ENCODE data around the gene H2AZ1. TPM values are rescaled to one million over a fixed set of nuclear protein-coding genes. Genes with fewer than 3 reads are reported as not detected.
A peak's percentile ranks its signal among the peaks of the same experiment; 100 is the strongest.

Gene H2AZ1
- total RNA-seq (123 and 130 TPM in 2 replicates), polyA plus RNA-seq (452 and 530 TPM in 2 replicates)

GRCh38 chr4:99949999-99950912, at the start of gene H2AZ1:
Gene H2AZ1, minus strand, starts transcription at chr4:99950275. Its CDS starts 105 bp downstream, at chr4:99950170.
- H3K27ac ChIP-seq = peak within 1 kb of the TSS; percentile 96
- peaks cover 10% of the 10 kb centered on the region for H3K4me1 ChIP-seq (ENCODE audit: low read depth)
- H3K4me3 ChIP-seq = peak within 1 kb of the TSS; percentile 89
- TF ChIP-seq, protein P1, sequence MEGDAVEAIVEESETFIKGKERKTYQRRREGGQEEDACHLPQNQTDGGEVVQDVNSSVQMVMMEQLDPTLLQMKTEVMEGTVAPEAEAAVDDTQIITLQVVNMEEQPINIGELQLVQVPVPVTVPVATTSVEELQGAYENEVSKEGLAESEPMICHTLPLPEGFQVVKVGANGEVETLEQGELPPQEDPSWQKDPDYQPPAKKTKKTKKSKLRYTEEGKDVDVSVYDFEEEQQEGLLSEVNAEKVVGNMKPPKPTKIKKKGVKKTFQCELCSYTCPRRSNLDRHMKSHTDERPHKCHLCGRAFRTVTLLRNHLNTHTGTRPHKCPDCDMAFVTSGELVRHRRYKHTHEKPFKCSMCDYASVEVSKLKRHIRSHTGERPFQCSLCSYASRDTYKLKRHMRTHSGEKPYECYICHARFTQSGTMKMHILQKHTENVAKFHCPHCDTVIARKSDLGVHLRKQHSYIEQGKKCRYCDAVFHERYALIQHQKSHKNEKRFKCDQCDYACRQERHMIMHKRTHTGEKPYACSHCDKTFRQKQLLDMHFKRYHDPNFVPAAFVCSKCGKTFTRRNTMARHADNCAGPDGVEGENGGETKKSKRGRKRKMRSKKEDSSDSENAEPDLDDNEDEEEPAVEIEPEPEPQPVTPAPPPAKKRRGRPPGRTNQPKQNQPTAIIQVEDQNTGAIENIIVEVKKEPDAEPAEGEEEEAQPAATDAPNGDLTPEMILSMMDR (IDR thresholded peaks at IDR 0.05; ENCODE audit: low read depth, low read length) = no peak
- H3K9me3 ChIP-seq (ENCODE audit: low read depth) = no peaks in the 10 kb centered on the region
- H3K36me3 ChIP-seq = peaks cover 6% of the 10 kb centered on the region
- peak; percentile 100 for DNase-seq (ENCODE audit: low read depth in 1 of 2, low spot score in 1 of 2)
- no peaks in the 10 kb centered on the region for H3K27me3 ChIP-seq

DNA sequence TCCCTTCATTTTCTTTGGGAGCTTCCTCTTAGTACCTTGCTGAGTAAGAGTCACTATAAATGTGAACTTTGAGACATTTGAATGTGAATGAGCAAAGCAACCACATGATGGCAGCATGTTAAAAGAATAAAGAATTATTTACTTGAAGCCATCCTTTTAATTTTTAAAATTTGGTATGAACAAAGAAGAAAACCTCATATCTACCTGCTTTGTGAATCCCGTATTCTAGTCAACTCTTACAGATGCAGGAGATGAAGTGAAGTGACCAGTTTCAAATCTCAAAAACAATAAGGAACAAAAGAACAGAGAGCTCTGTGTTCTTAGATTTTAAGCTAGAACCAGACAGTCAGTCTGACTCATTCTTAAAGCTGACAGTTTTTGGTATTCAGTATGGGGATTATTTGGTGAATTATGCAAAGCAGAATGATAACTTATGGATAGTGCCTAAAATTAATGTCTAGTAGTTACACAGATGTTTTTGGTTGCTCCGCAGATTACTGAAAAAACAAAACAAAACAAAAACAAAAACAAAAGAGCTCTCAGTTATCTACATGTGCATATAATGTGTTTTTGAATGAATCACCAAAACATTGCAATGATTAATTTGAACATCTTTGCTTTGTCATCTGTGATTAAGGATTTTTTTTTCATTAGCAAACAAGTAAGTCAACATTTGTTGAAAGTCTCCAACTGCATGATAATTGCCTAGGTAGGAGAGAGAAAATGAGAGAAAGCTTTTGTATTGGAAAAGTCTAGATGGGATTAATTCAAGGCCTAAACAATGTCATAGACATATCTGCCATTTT, 48.2 kb upstream of the H2AZ1 start:
- no peak overlapping the region for H3K27ac ChIP-seq
- TF ChIP-seq, protein P1 (IDR thresholded peaks at IDR 0.05; ENCODE audit: low read depth, low read length) = peak; percentile 44
- H3K9me3 ChIP-seq (ENCODE audit: low read depth) = no peaks in the 10 kb centered on the region
- H3K27me3 ChIP-seq = no peaks in the 10 kb centered on the region
- DNase-seq (ENCODE audit: low read depth in 1 of 2, low spot score in 1 of 2) = peak; percentile 17 to 54
- no peaks in the 10 kb centered on the region for H3K4me1 ChIP-seq (ENCODE audit: low read depth)
- H3K4me3 ChIP-seq = no peak overlapping the region
- no peaks in the 10 kb centered on the region for H3K36me3 ChIP-seq

GRCh38 chr4:99991741-99992140, 41.7 kb upstream of the H2AZ1 start:
- H3K27me3 ChIP-seq = no peaks in the 10 kb centered on the region
- TF ChIP-seq, protein P1 (IDR thresholded peaks at IDR 0.05; ENCODE audit: low read depth, low read length) = no peak
- H3K9me3 ChIP-seq (ENCODE audit: low read depth) = no peaks in the 10 kb centered on the region
- H3K27ac ChIP-seq = no peak overlapping the region
- H3K4me1 ChIP-seq (ENCODE audit: low read depth) = no peaks in the 10 kb centered on the region
- no peak overlapping the region for H3K4me3 ChIP-seq
- H3K36me3 ChIP-seq = no peaks in the 10 kb centered on the region
- peak in 1 of 2 donors; percentile 25 for DNase-seq (ENCODE audit: low read depth in 1 of 2, low spot score in 1 of 2)

DNA sequence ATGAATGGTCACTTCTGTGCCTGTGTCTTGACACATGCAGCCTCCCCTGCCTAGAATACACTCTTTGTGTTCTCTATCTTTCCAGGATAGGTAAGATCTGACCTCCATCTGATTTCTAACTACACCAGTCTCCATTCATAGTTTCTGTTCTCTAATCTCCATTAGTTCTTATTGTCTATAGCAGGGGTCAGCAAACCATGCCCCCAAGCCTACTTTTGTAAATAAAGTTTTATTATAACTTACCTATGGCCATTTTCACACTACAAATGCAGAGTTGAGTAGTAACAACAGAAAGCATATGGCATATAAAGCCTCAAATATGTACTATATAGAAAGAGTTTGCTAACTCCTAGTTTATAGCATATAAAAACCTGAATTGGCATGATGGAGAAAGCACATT, 37.6 kb upstream of the H2AZ1 start:
- Histone ChIP-seq H3K4me1 (ENCODE audit: low read depth) (no peaks in the 10 kb centered on the region), H3K9me3 (ENCODE audit: low read depth) (no peaks in the 10 kb centered on the region), H3K36me3 (no peaks in the 10 kb centered on the region), H3K27ac (no peak overlapping the region), H3K27me3 (no peaks in the 10 kb centered on the region), H3K4me3 (no peak overlapping the region)
- no peak for DNase-seq (ENCODE audit: low read depth in 1 of 2, low spot score in 1 of 2)
- TF ChIP-seq, protein P1 (IDR thresholded peaks at IDR 0.05; ENCODE audit: low read depth, low read length) = no peak

DNA sequence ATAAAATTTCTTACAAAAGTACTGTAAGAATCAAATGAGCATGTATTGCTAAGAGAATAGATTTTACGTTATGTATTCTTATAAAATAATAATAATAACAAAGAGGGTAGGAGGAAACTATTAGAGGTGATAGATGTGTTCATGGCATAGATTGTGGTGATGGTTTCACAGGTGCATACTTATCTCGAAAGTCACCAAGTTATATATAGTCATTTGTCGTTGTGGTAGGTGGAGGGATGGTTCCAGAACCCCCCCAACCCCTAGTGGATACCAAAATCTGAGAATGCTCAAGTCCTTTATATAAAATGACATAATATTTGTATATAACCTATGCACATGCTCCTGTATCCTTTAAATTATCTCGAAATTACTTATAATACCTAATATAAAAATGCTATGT, 36.7 kb upstream of the H2AZ1 start:
- H3K4me3 ChIP-seq = no peak overlapping the region
- no peaks in the 10 kb centered on the region for H3K27me3 ChIP-seq
- TF ChIP-seq, protein P1 (IDR thresholded peaks at IDR 0.05; ENCODE audit: low read depth, low read length) = no peak
- no peaks in the 10 kb centered on the region for H3K4me1 ChIP-seq (ENCODE audit: low read depth)
- DNase-seq (ENCODE audit: low read depth in 1 of 2, low spot score in 1 of 2) = no peak
- H3K27ac ChIP-seq = no peak overlapping the region
- no peaks in the 10 kb centered on the region for H3K9me3 ChIP-seq (ENCODE audit: low read depth)
- H3K36me3 ChIP-seq = no peaks in the 10 kb centered on the region
